ENCODE measurements around the gene SPTBN1. TPM values are rescaled to one million over a fixed set of nuclear protein-coding genes. Genes with fewer than 3 reads are reported as not detected.

The SPTBN1 gene
- total RNA-seq, 1 experiment from 2014 or later: 110 TPM

DNA sequence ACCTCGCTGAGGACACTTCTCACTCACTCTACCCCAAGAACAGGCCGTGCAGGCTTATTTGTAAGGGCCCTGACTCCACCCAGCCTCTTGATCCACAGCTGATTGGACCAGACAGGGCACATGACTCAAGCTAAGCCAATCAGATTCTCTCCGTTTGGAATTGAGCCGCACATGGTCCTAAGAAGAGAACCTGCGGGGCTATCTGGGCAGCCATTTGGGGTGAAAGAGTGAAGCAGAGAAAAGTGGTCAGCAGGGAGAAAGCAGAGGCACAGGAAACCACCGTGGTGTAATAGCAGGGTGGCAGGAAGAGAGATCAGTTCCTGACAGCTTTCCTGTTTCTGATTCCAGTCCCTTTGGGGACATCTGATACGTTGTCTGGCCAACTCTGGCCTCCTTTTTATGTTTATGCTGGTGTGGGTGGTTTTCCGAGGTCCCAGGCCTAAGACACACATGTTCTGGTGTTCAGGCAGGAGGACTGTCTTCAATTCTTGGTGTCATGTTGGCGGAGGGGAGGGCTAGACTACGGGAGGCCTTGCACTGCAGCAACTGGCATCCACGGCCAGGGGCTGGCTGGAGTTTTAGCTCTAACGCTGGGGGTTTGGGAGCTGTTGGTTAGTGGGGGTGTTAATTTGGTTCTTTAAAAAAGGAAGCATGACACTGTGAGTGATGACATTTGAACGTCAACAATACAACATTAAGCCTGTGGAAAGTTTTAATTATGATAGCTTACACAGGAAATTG is 26.1 kb upstream of the SPTBN1 start:
- no peak for DNase-seq (ENCODE audit: low read depth)
- in situ Hi-C loops (cut with HindIII; ENCODE audit: low pct_unique_long_range_greater_than_20kb, low sequenced_read_pairs): no loop called here

GRCh38 chr2:54430649-54431048 is 25.5 kb upstream of the SPTBN1 start:
- in situ Hi-C loops (cut with HindIII; ENCODE audit: low pct_unique_long_range_greater_than_20kb, low sequenced_read_pairs): no loop called here
- no peak for DNase-seq (ENCODE audit: low read depth)

DNA sequence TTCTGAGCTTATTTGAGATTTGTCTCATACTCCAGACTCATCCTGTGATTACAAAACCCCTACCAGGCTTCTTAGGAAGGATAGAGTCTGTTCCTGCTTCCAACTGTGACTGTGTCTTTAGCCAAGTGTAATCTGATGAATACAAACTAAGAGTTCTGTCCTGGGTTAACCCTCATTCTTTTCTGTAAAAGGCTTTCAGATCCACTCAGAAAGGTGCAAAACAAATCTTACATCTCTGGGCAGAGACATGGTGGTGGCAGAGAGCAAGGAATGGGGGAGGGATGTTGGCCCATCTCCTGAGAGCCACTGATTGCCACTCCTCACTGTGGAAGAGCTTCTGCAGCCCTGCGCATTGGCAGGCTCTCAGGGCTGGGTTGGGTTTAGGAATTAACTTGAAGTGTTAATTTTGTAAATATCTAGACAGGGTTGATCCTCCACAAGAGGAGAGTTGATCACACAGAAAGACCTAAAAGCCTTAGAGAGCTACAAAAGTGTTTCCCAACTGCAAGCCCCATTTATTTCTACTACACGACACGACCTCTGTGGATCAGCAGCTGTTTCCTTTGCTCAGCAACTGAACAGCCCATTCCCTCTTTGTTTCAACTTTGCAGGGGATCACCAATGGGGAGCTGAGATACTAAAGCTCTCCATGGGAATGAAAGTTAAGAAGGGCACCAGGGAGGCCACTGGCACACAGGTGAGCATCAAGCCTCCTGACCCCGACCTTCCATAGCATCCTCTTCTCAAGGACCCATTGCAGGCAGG is 23.7 kb upstream of the SPTBN1 start:
- no peak for DNase-seq (ENCODE audit: low read depth)
- in situ Hi-C loops (cut with HindIII; ENCODE audit: low pct_unique_long_range_greater_than_20kb, low sequenced_read_pairs): no loop called here

- DNase-seq (ENCODE audit: low read depth): no peak
- in situ Hi-C loops (cut with HindIII; ENCODE audit: low pct_unique_long_range_greater_than_20kb, low sequenced_read_pairs): no loop called here
These were observed 21.9 kb upstream of the SPTBN1 start for GRCh38 chr2:54434229-54434628.

GRCh38 chr2:54434711-54435110 is 21.4 kb upstream of the SPTBN1 start:
- in situ Hi-C loops (cut with HindIII; ENCODE audit: low pct_unique_long_range_greater_than_20kb, low sequenced_read_pairs): no loop called here

DNA sequence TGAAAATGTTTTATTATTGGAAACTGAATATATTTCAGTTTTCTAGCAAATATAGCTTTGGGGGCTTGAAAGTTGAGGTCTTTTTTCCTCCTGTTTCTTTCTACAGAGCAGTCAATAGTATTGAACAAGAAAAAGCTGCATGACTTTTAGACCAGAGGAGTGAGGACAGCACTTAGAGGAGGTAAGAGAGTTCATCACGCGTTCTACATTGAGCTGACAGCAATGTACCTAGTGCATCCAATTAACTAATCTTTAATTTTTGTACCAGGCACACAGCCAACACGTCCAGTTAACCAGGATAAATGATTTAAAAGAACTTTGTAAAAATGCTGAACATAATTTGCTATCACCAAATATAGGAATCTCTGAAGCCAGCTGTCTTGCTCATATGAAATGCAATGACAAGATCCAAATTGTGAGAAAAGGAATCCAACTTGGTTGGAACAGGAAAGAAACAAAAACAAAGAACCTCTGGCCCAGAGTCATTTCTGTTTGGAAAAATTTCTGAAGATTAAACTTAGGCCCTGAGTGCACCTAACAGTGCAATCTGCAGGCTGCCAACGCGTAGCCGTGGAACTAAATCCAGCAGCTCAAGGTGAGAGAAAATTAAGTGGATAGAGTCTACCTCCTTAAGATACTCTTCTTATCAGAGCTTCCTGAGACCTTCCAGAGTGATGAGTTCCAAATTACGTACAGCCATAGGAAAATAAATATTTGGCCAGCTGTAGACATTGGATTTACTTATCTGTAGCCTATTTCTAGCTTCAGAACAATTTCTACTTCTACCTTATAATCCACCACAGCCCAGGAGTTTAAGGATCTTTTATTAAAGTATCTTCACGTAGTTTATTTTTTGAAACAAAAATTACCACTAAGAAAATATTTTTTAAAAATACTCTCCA is 20.6 kb upstream of the SPTBN1 start:
- DNase-seq (ENCODE audit: low read depth): no peak
- in situ Hi-C loops (cut with HindIII; ENCODE audit: low pct_unique_long_range_greater_than_20kb, low sequenced_read_pairs): no loop called here

More at GRCh38 chr2:54434711-54435110, 21.4 kb upstream of the SPTBN1 start:
- no peak for DNase-seq (ENCODE audit: low read depth)

GRCh38 chr2:54437588-54437987 is 18.5 kb upstream of the SPTBN1 start:
- no peak for DNase-seq (ENCODE audit: low read depth)
- in situ Hi-C loops (cut with HindIII; ENCODE audit: low pct_unique_long_range_greater_than_20kb, low sequenced_read_pairs): no loop called here

DNA sequence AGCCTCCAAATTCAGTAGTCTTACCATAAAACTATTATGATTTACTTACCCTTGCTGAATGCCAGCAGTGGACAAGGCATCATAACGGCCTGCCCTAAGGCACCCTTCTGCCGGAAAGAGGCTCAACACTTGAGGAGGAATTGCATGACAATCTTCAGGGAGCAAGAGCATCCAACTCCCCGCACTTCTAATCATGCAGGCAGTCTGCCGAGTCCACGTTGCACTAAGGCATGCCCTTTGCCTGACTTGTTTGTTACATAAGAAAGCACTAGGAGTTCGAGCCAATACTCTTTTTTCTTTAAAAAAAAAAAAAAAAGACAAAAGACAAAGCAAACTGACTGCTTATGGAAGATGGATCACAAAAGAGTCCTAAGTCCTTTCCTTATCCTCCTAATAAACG is 17.9 kb upstream of the SPTBN1 start:
- in situ Hi-C loops (cut with HindIII; ENCODE audit: low pct_unique_long_range_greater_than_20kb, low sequenced_read_pairs): no loop called here
- no peak for DNase-seq (ENCODE audit: low read depth)

GRCh38 chr2:54439582-54439981 is 16.5 kb upstream of the SPTBN1 start:
- in situ Hi-C loops (cut with HindIII; ENCODE audit: low pct_unique_long_range_greater_than_20kb, low sequenced_read_pairs): no loop called here
- no peak for DNase-seq (ENCODE audit: low read depth)

GRCh38 chr2:54440050-54440449 is 16.1 kb upstream of the SPTBN1 start:
- in situ Hi-C loops (cut with HindIII; ENCODE audit: low pct_unique_long_range_greater_than_20kb, low sequenced_read_pairs): no loop called here
- no peak for DNase-seq (ENCODE audit: low read depth)

DNA sequence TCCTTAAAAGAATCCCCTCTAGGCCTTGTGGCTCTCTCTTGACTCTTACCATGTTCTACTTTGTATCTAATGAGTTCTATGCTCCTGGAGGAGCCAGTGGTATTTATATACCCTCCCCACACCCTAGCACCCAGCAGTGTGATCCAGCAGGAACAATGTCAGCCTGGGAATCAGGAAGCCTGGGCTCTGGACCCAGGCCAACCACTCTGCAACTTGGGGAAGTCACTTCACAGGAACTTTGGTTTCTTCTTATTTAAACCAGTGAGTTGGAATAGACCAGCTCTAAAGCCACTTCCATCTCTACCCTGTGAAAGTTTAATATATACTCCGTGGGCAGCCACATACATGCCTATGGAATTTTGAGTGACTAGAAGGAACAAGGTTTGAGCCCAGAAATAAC is 11.6 kb upstream of the SPTBN1 start:
- in situ Hi-C loops (cut with HindIII; ENCODE audit: low pct_unique_long_range_greater_than_20kb, low sequenced_read_pairs): no loop called here
- DNase-seq (ENCODE audit: low read depth): no peak

DNA sequence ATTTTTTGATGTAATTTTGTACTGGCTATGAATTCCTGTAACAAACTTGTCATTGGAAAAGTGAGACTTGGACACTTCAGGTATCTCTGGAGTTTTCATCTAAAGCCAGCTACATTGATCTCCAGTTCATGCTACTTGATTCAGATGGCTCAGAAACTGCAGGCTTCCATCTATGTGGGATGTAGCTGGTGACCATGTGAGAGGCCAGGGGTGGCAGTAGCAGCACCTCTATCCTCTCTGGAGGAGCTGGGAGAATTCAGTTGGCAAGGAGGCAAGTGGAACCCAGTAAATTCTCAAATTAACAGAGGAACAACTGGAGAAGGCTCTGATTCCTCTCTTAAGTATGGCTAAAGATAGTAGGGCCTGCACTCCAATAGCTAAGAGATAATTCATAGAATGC is 10.0 kb upstream of the SPTBN1 start:
- no peak for DNase-seq (ENCODE audit: low read depth)
- in situ Hi-C loops (cut with HindIII; ENCODE audit: low pct_unique_long_range_greater_than_20kb, low sequenced_read_pairs): no loop called here

DNA sequence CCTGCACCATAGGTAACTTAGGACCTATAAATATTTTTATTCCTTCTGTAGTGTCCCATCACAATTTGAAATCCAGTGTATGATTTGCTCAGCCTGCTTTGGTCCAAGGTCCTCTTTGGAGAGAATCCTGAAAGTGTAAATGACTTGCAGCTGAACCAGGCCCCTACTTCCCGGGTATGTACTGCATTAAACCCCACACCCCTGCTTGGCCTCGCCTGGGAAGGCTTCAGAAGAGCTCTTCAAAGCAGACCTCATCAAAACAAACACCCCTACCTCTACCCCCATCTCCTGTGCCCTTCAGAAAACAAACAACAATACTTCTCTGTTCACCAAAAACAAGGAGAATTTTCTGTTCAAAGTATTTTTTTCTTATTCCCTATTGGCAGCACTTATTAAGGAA is 9.5 kb upstream of the SPTBN1 start:
- DNase-seq (ENCODE audit: low read depth): no peak

GRCh38 chr2:54454548-54455130 is 1.5 kb upstream of the SPTBN1 start:
- peak; percentile 43 for DNase-seq (ENCODE audit: low read depth)

More for the DNA sequence above, 9.5 kb upstream of the SPTBN1 start:
- in situ Hi-C loops (cut with HindIII; ENCODE audit: low pct_unique_long_range_greater_than_20kb, low sequenced_read_pairs): no loop called here

DNA sequence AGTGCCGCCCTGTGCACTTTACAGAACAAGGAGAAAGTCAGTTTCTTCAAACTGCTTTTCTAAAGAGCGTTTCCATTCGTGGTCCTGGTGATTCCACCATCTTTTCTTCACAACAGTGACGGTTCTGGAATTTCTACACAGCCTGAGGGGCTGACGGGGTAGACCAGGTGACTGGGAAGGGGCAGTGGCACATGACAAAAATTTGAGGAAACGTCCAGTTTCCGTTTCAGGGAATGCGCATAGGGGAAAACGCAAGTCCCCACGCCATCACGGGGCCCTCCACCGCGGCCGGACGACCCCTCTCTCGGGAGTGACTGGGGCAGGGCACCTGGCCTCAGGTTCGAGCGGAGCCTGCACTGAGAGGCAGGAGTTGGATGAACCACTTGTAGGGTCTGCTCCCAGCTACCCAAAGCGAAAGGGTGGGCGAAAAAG is 980 bp upstream of the SPTBN1 start:
- DNase-seq (ENCODE audit: low read depth): peak; percentile 63
- in situ Hi-C loops (cut with HindIII; ENCODE audit: low pct_unique_long_range_greater_than_20kb, low sequenced_read_pairs): no loop called here

More at GRCh38 chr2:54454548-54455130, 1.5 kb upstream of the SPTBN1 start:
- in situ Hi-C loops (cut with HindIII; ENCODE audit: low pct_unique_long_range_greater_than_20kb, low sequenced_read_pairs): no loop called here

DNA sequence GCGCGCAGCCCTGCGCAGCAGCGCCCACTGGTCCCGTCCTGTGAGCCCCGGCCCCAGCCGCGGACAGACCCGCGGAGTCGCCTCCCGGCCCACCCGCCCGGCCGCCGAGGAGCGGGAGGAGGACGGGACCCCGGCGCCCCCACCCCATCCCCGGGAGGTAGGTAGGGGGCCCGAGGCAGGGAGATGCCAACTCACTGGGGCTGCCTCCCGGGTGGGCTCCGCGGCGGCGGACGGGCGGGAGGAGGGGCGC is 160 bp downstream of the SPTBN1 start:
- no peak for DNase-seq (ENCODE audit: low read depth)
- in situ Hi-C loops (cut with HindIII; ENCODE audit: low pct_unique_long_range_greater_than_20kb, low sequenced_read_pairs): no loop called here

DNA sequence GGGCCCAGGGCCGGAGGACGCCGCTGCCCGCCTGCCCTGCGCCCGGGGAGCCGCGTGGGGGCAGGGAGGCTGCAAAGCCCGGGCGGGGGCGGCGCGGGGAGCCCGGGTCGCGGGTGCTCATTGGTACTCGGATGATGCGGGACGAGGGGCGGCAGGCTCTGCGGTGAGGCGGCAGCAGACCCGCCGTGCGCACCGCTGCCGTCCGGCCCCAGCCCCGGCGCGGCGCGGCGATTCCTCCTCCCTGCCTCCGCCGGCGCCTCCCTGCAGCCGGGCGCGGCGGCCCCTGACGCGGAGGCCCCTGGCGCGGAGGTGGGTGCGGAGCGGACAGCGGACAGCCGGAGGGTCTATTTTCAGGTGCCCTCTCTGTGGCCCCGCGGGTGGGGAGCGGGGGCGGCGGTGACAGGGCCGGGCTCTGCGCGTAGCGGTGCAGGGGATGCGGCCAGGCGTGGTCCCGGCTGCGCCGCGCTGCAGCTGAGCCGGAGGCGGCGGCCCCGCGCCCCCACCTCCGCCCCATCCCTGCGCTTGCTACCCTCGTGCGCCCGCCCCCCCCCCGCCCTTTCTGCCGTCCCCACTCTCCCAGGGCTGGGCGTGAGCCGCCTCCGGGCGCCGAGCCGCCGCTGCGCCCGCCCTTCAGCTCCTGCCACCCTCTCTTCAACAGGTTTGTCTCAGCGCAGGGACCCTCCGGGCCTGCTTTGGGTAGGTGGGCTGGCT is 640 bp downstream of the SPTBN1 start:
- in situ Hi-C loops (cut with HindIII; ENCODE audit: low pct_unique_long_range_greater_than_20kb, low sequenced_read_pairs): no loop called here
- peak; percentile 68 for DNase-seq (ENCODE audit: low read depth)
